HEK293T (cell line): ENCODE data around the gene CCNL2.
"Not testable (repeated sequence)": the region's sequence is repeated elsewhere in the genome, so short reads cannot be mapped to it uniquely, and the experiment has no call there.

ENCODE experiments used
- CTBP1 ChIP-seq: fragments of 450-650 bp; IDR thresholded peaks from 2 replicates; pipeline ENCODE4 v1.6.1; 2016; ENCODE audit warnings: borderline replicate concordance
- ELF4 ChIP-seq: fragments of 450-650 bp; IDR thresholded peaks from 2 replicates; pipeline ENCODE4 v1.6.1; 2017; ENCODE audit warnings: antibody characterized with exemption
- FOXM1 ChIP-seq: fragments of 450-650 bp; IDR thresholded peaks from 2 replicates; pipeline ENCODE4 v1.6.1; 2017; ENCODE audit warnings: mild to moderate bottlenecking, borderline replicate concordance
- SUZ12 ChIP-seq: fragments of 450-650 bp; IDR thresholded peaks from 2 replicates; pipeline ENCODE4 v1.6.1; 2016; ENCODE audit warnings: mild to moderate bottlenecking

DNA sequence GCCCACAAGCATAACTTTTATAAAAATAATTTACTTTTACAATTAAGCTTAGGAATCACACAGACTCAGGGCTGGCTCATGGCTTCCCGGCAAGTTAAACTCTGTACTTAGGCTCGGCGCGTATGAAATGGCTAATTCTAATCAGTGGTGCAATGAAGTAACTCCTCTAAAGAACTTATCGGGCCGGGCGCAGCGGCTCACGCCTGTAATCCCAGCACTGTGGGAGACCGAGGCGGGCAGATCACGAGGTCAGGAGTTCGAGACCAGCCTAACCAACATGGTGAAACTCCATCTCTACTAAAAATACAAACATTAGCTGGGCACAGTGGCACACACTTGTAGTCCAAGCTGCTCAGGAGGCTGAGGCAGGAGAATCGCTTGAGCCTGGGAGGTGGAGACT, 29.0 kb downstream of the CCNL2 start:
- TF ChIP-seq FOXM1, SUZ12, ELF4, CTBP1: not testable (repeated sequence)
